GM12878 (cell line): Measurements from ENCODE around the gene SYNDIG1. TPM values are rescaled to one million over a fixed set of nuclear protein-coding genes. Genes with fewer than 3 reads are reported as not detected.

Source experiments
- ATAC-seq: fragments of 200-7000 bp; cut with Tn5 transposase; 3 replicates; pipeline ENCODE4 v1.9.1; 2020; ENCODE audit warnings: mild to moderate bottlenecking, moderate library complexity
- BruUV-seq: library from RNA; stranded (reverse); fragments of 400-500 nt; replicated peaks from 2 replicates; lab custom pipeline; 2021; lab: Mats Ljungman, UMichigan
- CTCF ChIA-PET: fragments of 300-600 bp; sonication (Branson Sonifier 250); formaldehyde crosslinking; extraction: SDS; loops from one replicate; lab custom pipeline; 2021; ENCODE audit warnings: inconsistent platforms; lab: Yijun Ruan, JAX
- POLR2A ChIA-PET: fragments of 350-600 bp; formaldehyde crosslinking; extraction: SDS; loops from one replicate; lab custom pipeline; 2021; ENCODE audit warnings: inconsistent platforms; lab: Charles Lee
- RAD21 ChIA-PET: fragments of 300-600 bp; sonication (Branson Sonifier 250); formaldehyde crosslinking; loops from one replicate; lab custom pipeline; 2023; ENCODE audit warnings: antibody characterized with exemption; ENCODE audit not compliant: unreplicated experiment; lab: Charles Lee
- SMC1A ChIA-PET: fragments of 300-600 bp; sonication (Branson Sonifier 250); formaldehyde crosslinking; loops from one replicate; lab custom pipeline; 2023; ENCODE audit not compliant: unreplicated experiment, uncharacterized antibody; lab: Charles Lee
- DNase-seq: peaks from one replicate; pipeline ENCODE4 v3.0.0-alpha.2; 2011; ENCODE audit warnings: low read depth, low spot score
- FAIRE-seq: peaks from 3 replicates; lab custom pipeline; 2011; peaks lifted over from hg19 to GRCh38; lab: Jason Lieb, UNC
- H2AFZ ChIP-seq: 2 replicates; pipeline ENCODE4 v1.6.0; 2011; ENCODE audit warnings: low read depth, low read length, control low read depth; ENCODE audit not compliant: control insufficient read depth
- H3K27ac ChIP-seq: 2 replicates; pipeline ENCODE4 v1.5.1; 2011; ENCODE audit warnings: control low read depth; ENCODE audit not compliant: control insufficient read depth, insufficient read depth
- H3K27me3 ChIP-seq, 2 experiments: replicated peaks in 1 of 2; 2 replicates each; pipeline versions ENCODE4 v1.6.0 to v1.6.1; 2011; ENCODE audit warnings: low read length in 1 of 2; ENCODE audit not compliant: control insufficient read depth in 2 of 2, insufficient read depth in 2 of 2
- H3K36me3 ChIP-seq, 2 experiments: 2 replicates each; pipeline ENCODE4 v1.5.1; 2011; ENCODE audit warnings: low read length in 1 of 2; ENCODE audit not compliant: control insufficient read depth in 2 of 2, insufficient read depth in 2 of 2
- H3K4me1 ChIP-seq: 2 replicates; pipeline ENCODE4 v1.6.1; 2011; ENCODE audit warnings: mild to moderate bottlenecking, low read length, moderate library complexity, mixed read lengths; ENCODE audit not compliant: control insufficient read depth, insufficient read depth
- H3K4me2 ChIP-seq: 2 replicates; pipeline ENCODE4 v1.6.0; 2011; ENCODE audit warnings: control low read depth; ENCODE audit not compliant: control insufficient read depth, insufficient read depth
- H3K4me3 ChIP-seq: fragments of 200-600 bp; sonication (generic); 2 replicates; pipeline ENCODE4 v1.5.1; 2016
- H3K79me2 ChIP-seq: 2 replicates; pipeline ENCODE4 v1.6.0; 2011; ENCODE audit warnings: low read length; ENCODE audit not compliant: control insufficient read depth, insufficient read depth
- H3K9ac ChIP-seq: 2 replicates; pipeline ENCODE4 v1.8.0; 2011; ENCODE audit warnings: low read length, control low read depth, mixed read lengths; ENCODE audit not compliant: control insufficient read depth, insufficient read depth
- H3K9me3 ChIP-seq: replicated peaks from 3 replicates; pipeline ENCODE4 v1.5.1; 2011; ENCODE audit warnings: mild to moderate bottlenecking, low read length; ENCODE audit not compliant: control insufficient read depth, insufficient read depth
- H4K20me1 ChIP-seq: 2 replicates; pipeline ENCODE4 v1.6.0; 2011; ENCODE audit not compliant: control insufficient read depth, insufficient read depth
- CEBPZ ChIP-seq: fragments of 150-350 bp; IDR thresholded peaks from 2 replicates; pipeline ENCODE4 v1.6.1; 2016; ENCODE audit warnings: low read depth, low read length
- HDGF ChIP-seq: fragments of 450-650 bp; IDR thresholded peaks from 2 replicates; pipeline ENCODE4 v1.6.1; 2016; ENCODE audit warnings: antibody characterized with exemption
- KDM1A ChIP-seq: fragments of 200-600 bp; sonication (generic); IDR thresholded peaks from 2 replicates; pipeline ENCODE4 v1.6.1; 2016; ENCODE audit warnings: borderline replicate concordance
- ZBED1 ChIP-seq: IDR thresholded peaks from 2 replicates; pipeline ENCODE4 v1.6.1; 2016; ENCODE audit warnings: borderline replicate concordance
- ZNF207 ChIP-seq: fragments of 450-650 bp; IDR thresholded peaks from 2 replicates; pipeline ENCODE4 v1.6.1; 2014; ENCODE audit warnings: antibody characterized with exemption, mild to moderate bottlenecking, borderline replicate concordance
- WGBS: methylation state at CpG from one replicate; pipeline ENCODE4 v1.1.6; 2016; ENCODE audit warnings: low lambda C conversion rate; ENCODE audit not compliant: insufficient replicate concordance, insufficient coverage; ENCODE audit errors: missing lambda C conversion rate; 5-methylcytosine and 5-hydroxymethylcytosine counted together
- in situ Hi-C: fragments of 300-500 bp; cut with MboI; formaldehyde crosslinking; loops from 9 replicates; pipeline ENCODE4 v1.14.3; 2018; ENCODE audit warnings: mixed read lengths
- intact Hi-C: fragments of 100-400 bp; cut with micrococcal nuclease; formaldehyde crosslinking; loops from one replicate; pipeline ENCODE4 v1.14.2; 2022; ENCODE audit not compliant: unreplicated experiment
- polyA plus RNA-seq, 11 experiments: library from polyadenylated mRNA; depleted of rRNA in 4 of 11; unstranded in 6 of 11; stranded (reverse) in 5 of 11; fragments of >200 nt; fragmentation: Nextera tagmentation in 4 of 11; fragmentation: Illumina TruSeq in 1 of 11; extraction: Ambion mirVana in 4 of 11; extraction: Trizol in 1 of 11; gene quantifications; 1 replicate in 1 of 11; 2 replicates in 10 of 11; pipeline versions ENCODE4 v1.2.1 to v1.2.3, GENCODE V29; 2011 to 2016; ENCODE audit warnings: inconsistent platforms in 2 of 11, missing spikeins in 2 of 11, low read depth in 1 of 11
- total RNA-seq, 4 experiments: library from RNA; depleted of rRNA in 3 of 4; stranded (reverse); fragments of >200 nt in 3 of 4; fragmentation: Illumina TruSeq in 1 of 4; extraction: Trizol in 1 of 4; gene quantifications; 2 replicates each; pipeline versions ENCODE4 v1.2.1 to v1.2.3, GENCODE V29; 2013 to 2021

Gene SYNDIG1
- total and polyA plus RNA-seq, 10 of the 15 experiments (the other 5 are each of a cell fraction or from before 2014, with no cell fraction given) = not detected

GRCh38 chr20:24504331-24505285, 35.2 kb downstream of the SYNDIG1 start:
- ATAC-seq (no peak), DNase-seq (no peak)
- RAD21 ChIA-PET = no interaction called here
- TF ChIP-seq CEBPZ = no peak
- TF ChIP-seq KDM1A = no peak
- TF ChIP-seq ZBED1 = no peak
- no peak for TF ChIP-seq HDGF
- no peak for TF ChIP-seq ZNF207
- TF ChIP-seq, all 136 proteins: peak for 0
- CTCF ChIA-PET = interaction anchor here (0.6 kb wide), 1 partner anchor 17 kb away, joined by 3 read pairs; no protein-coding TSS in a partner anchor
- H3K4me1 ChIP-seq = no peaks in the 10 kb centered on the region
- H3K36me3 ChIP-seq = no peaks in the 10 kb centered on the region
- no peak overlapping the region for H3K27ac ChIP-seq
- H2AFZ ChIP-seq = no peak overlapping the region
- H3K4me3 ChIP-seq = no peak overlapping the region
- H3K4me2 ChIP-seq = no peak overlapping the region
- no peaks in the 10 kb centered on the region for H3K79me2 ChIP-seq
- no peak overlapping the region for H3K9ac ChIP-seq
- intact Hi-C loops (no loop called here), in situ Hi-C loops (no loop called here)
- H3K9me3 ChIP-seq = no peaks in the 10 kb centered on the region
- SMC1A ChIA-PET = interaction anchor here (0.8 kb wide), 1 partner anchor 108 kb away, joined by 3 read pairs; no protein-coding TSS in a partner anchor
- BruUV-seq = no TSS peak
- H4K20me1 ChIP-seq = no peaks in the 10 kb centered on the region
- no peaks in the 10 kb centered on the region for H3K27me3 ChIP-seq
- 48% methylated on average over 21 of the region's 21 CpGs for WGBS
- no peak for FAIRE-seq
- POLR2A ChIA-PET = no interaction called here
